CD14-positive monocyte (primary cell): ENCODE measurements around the gene USP31. TPM values are rescaled to one million over a fixed set of nuclear protein-coding genes. Genes with fewer than 3 reads are reported as not detected.

ENCODE experiments used
- DNase-seq, 3 donors: peaks; one replicate each; pipeline ENCODE4 v3.0.0-alpha.2; 2011 to 2022
- H2AFZ ChIP-seq: 2 replicates; pipeline ENCODE4 v1.6.0; 2012; ENCODE audit warnings: mild to moderate bottlenecking, low read depth, low read length, inconsistent platforms; ENCODE audit not compliant: insufficient read depth, poor library complexity, severe bottlenecking
- H3K27ac ChIP-seq, 2 donors: 1 replicate in 1 of 2; 2 replicates in 1 of 2; pipeline ENCODE4 v1.5.1; 2012 to 2013; ENCODE audit warnings: low read length in 2 of 2, control low read depth in 1 of 2, inconsistent platforms in 1 of 2, low read depth in 1 of 2, mild to moderate bottlenecking in 1 of 2
- H3K27me3 ChIP-seq, 2 donors: one replicate each; pipeline versions ENCODE4 v1.6.0 to v1.6.1; 2011 to 2013; ENCODE audit warnings: low read length in 2 of 2; ENCODE audit not compliant: control insufficient read depth in 2 of 2, insufficient read depth in 2 of 2
- H3K36me3 ChIP-seq, 2 donors: replicated peaks in 1 of 2; 1 replicate in 1 of 2; 2 replicates in 1 of 2; pipeline versions ENCODE4 v1.5.1 to v1.6.1; 2012 to 2013; ENCODE audit warnings: low read length in 2 of 2, control low read depth in 1 of 2, inconsistent platforms in 1 of 2, mild to moderate bottlenecking in 1 of 2; ENCODE audit not compliant: insufficient read depth in 2 of 2, control insufficient read depth in 1 of 2
- H3K4me1 ChIP-seq, 2 donors: 1 replicate in 1 of 2; 2 replicates in 1 of 2; pipeline versions ENCODE4 v1.5.1 to v1.6.1; 2012 to 2013; ENCODE audit warnings: low read length in 2 of 2, control low read depth in 1 of 2, inconsistent platforms in 1 of 2, mild to moderate bottlenecking in 1 of 2, moderate library complexity in 1 of 2; ENCODE audit not compliant: insufficient read depth in 2 of 2, control insufficient read depth in 1 of 2
- H3K4me2 ChIP-seq: replicated peaks from 2 replicates; pipeline ENCODE3; 2012; ENCODE audit warnings: low read length, moderate library complexity, mild to moderate bottlenecking; ENCODE audit not compliant: poor library complexity, severe bottlenecking; ENCODE audit errors: extremely low read depth
- H3K4me3 ChIP-seq, 3 experiments: fragments of 200-600 bp in 1 of 3; sonication (generic) in 1 of 3; replicated peaks in 1 of 3; 1 replicate in 2 of 3; 2 replicates in 1 of 3; pipeline ENCODE4 v1.5.1; 2011 to 2013; ENCODE audit warnings: low read length in 3 of 3, mild to moderate bottlenecking in 3 of 3, control low read depth in 2 of 3, low read depth in 2 of 3, inconsistent platforms in 1 of 3, moderate library complexity in 1 of 3
- H3K79me2 ChIP-seq: 2 replicates; pipeline ENCODE4 v1.6.0; 2012; ENCODE audit warnings: mild to moderate bottlenecking, control low read depth, inconsistent platforms, low read length, moderate library complexity; ENCODE audit not compliant: insufficient read depth
- H3K9ac ChIP-seq: 2 replicates; pipeline ENCODE4 v1.6.0; 2017; ENCODE audit warnings: low read length, mild to moderate bottlenecking; ENCODE audit not compliant: insufficient read depth, poor library complexity, severe bottlenecking
- H3K9me3 ChIP-seq, 2 donors: replicated peaks in 1 of 2; 1 replicate in 1 of 2; 2 replicates in 1 of 2; pipeline versions ENCODE4 v1.5.1 to v1.6.1; 2012 to 2013; ENCODE audit warnings: low read length in 2 of 2, control low read depth in 1 of 2; ENCODE audit not compliant: control insufficient read depth in 1 of 2, insufficient read depth in 1 of 2
- H4K20me1 ChIP-seq: 2 replicates; pipeline ENCODE4 v1.6.0; 2012; ENCODE audit warnings: mild to moderate bottlenecking, low read length, control low read depth, moderate library complexity; ENCODE audit not compliant: insufficient read depth
- H3K27ac Mint-ChIP-seq, 7 donors: one replicate each; pipeline ENCODE4 v1.8.0; 2020; ENCODE audit warnings: mild to moderate bottlenecking in 7 of 7, mixed read lengths in 7 of 7, moderate library complexity in 6 of 7, inconsistent platforms in 2 of 7
- H3K27me3 Mint-ChIP-seq, 3 donors: one replicate each; pipeline ENCODE4 v1.8.0; 2021 to 2022; ENCODE audit warnings: low read depth in 3 of 3, mild to moderate bottlenecking in 3 of 3, mixed read lengths in 3 of 3, moderate library complexity in 3 of 3, inconsistent platforms in 1 of 3
- H3K36me3 Mint-ChIP-seq, 2 donors: one replicate each; pipeline ENCODE4 v1.8.0; 2020; ENCODE audit warnings: mixed read lengths in 2 of 2, inconsistent platforms in 1 of 2, mild to moderate bottlenecking in 1 of 2
- H3K4me1 Mint-ChIP-seq: one replicate; pipeline ENCODE4 v1.8.0; 2020; ENCODE audit warnings: mild to moderate bottlenecking, mixed read lengths
- H3K4me3 Mint-ChIP-seq, 2 donors: one replicate each; pipeline ENCODE4 v1.8.0; 2020; ENCODE audit warnings: mild to moderate bottlenecking in 2 of 2, mixed read lengths in 2 of 2, moderate library complexity in 1 of 2
- H3K9me3 Mint-ChIP-seq, 7 donors: one replicate each; pipeline ENCODE4 v1.8.0; 2020 to 2022; ENCODE audit warnings: mixed read lengths in 7 of 7, mild to moderate bottlenecking in 6 of 7, moderate library complexity in 6 of 7, inconsistent platforms in 2 of 7
- CTCF ChIP-seq: fragments of 200-600 bp; IDR thresholded peaks from one replicate; pipeline ENCODE4 v1.8.0; 2022; ENCODE audit warnings: antibody characterized with exemption, mild to moderate bottlenecking
- WGBS: methylation state at CpG from one replicate; pipeline ENCODE4 v1.1.5; 2013; ENCODE audit warnings: missing lambda C conversion rate; ENCODE audit not compliant: insufficient coverage; 5-methylcytosine and 5-hydroxymethylcytosine counted together
- intact Hi-C, 2 donors: fragments of 100-400 bp; cut with micrococcal nuclease; formaldehyde crosslinking; loops; one replicate each; pipeline versions ENCODE4 v1.15.0 to v1.15.1; 2023
- polyA plus RNA-seq, 3 donors: library from polyadenylated mRNA; depleted of rRNA in 1 of 3; unstranded in 2 of 3; stranded (reverse) in 1 of 3; fragments of 300-500 nt in 2 of 3; fragments of >200 nt in 1 of 3; fragmentation: Illumina TruSeq in 2 of 3; gene quantifications; 1 replicate in 2 of 3; 2 replicates in 1 of 3; pipeline ENCODE4 v1.2.3, GENCODE V29; 2012 to 2021

USP31 gene
- polyA plus RNA-seq, 3 donors: 0.15 to 4.1 (median 0.36) TPM

- no peaks in the 10 kb centered on the region for H4K20me1 ChIP-seq
- Mint-ChIP-seq H3K9me3 (peaks cover 0 to 7% (median 0%) of the 10 kb centered on the region in 7 donors), H3K36me3 (peaks cover 0 to 3% of the 10 kb centered on the region in 2 donors), H3K4me3 (no peak overlapping the region), H3K27ac (no peak overlapping the region), H3K4me1 (peaks cover 3% of the 10 kb centered on the region), H3K27me3 (peaks cover 0 to 3% (median 2%) of the 10 kb centered on the region in 3 donors)
- TF ChIP-seq CTCF: no peak
- H3K79me2 ChIP-seq: no peaks in the 10 kb centered on the region
- intact Hi-C loops: no loop called here
- no peak overlapping the region for H2AFZ ChIP-seq
- no peaks in the 10 kb centered on the region for H3K36me3 ChIP-seq
- DNase-seq: no peak
- no peaks in the 10 kb centered on the region for H3K9me3 ChIP-seq
- H3K4me3 ChIP-seq: no peak overlapping the region
- H3K27me3 ChIP-seq: no peaks in the 10 kb centered on the region
- no peak overlapping the region for H3K9ac ChIP-seq
- H3K27ac ChIP-seq: no peak overlapping the region
- H3K4me2 ChIP-seq: no peak overlapping the region
- no peaks in the 10 kb centered on the region for H3K4me1 ChIP-seq
- 95% methylated on average over 4 of the region's 7 CpGs for WGBS
These were observed 34.9 kb downstream of the USP31 start for GRCh38 chr16:23114131-23114904.

GRCh38 chr16:23113185-23113584 lies 36.1 kb downstream of the USP31 start:
- Mint-ChIP-seq H3K4me3 (no peak overlapping the region), H3K9me3 (peaks cover 0 to 7% (median 0%) of the 10 kb centered on the region in 7 donors), H3K27ac (peak overlapping the region in 1 of 7 donors; percentile 1), H3K36me3 (peaks cover 2 to 4% of the 10 kb centered on the region in 2 donors), H3K27me3 (peaks cover 0 to 3% (median 2%) of the 10 kb centered on the region in 3 donors), H3K4me1 (peaks cover 3% of the 10 kb centered on the region)
- 94% methylated on average over 3 of the region's 5 CpGs for WGBS
- Histone ChIP-seq H3K36me3 (no peaks in the 10 kb centered on the region), H3K4me3 (no peak overlapping the region), H3K9me3 (no peaks in the 10 kb centered on the region), H3K9ac (no peak overlapping the region), H3K27me3 (no peaks in the 10 kb centered on the region), H3K79me2 (no peaks in the 10 kb centered on the region), H3K4me2 (no peak overlapping the region), H4K20me1 (no peaks in the 10 kb centered on the region), H3K27ac (no peak overlapping the region), H3K4me1 (no peaks in the 10 kb centered on the region), H2AFZ (no peak overlapping the region)
- no peak for TF ChIP-seq CTCF
- DNase-seq: no peak
- intact Hi-C loops: no loop called here
